ENCODE measurements around the gene SLC7A4. TPM values are rescaled to one million over a fixed set of nuclear protein-coding genes. Genes with fewer than 3 reads are reported as not detected.

The SLC7A4 gene
- total RNA-seq, 1 donor from 2014 or later, result not detected

- intact Hi-C loops (cut with micrococcal nuclease), result no loop called here
Observed at GRCh38 chr22:20990184-20991180, 41.9 kb downstream of the SLC7A4 start.

DNA sequence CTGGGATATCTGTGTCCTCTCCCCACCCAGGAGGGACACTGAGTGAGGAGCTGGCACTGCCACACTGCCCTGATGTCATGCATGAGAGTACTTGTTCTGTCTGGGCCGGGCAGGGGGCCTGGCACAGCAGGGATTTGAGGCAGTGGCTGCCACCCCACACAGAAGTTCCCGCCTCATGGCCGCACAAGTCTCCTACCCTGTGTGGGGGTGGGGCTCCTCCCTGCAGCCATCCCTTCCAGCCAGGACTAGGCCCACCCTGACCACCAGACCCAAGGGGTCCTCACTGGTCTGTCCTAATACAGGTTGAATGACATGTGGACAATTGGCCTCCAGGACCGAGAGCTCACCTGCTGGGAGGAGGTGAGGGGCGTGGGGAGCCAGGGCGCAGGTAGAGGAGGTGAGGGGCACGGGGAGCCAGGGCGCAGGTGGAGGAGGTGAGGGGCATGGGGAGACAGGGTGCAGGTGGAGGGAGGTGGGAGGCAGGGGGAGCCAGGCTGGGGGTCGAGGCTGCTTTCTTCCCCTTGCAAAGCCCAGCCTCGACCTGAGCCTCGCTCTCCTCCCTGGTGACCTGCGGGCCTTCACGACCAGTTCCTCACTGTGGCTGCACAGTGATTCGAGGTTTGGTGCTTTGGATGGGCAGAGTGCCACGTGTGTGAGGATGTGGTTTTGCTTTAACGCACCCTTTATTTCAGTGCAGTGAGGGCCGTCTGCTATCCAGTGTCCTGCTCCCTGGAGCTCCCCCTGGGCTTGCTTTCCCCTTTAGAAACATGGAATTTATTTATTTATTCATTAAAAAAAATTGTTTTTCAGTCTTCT lies 42.8 kb downstream of the SLC7A4 start:
- intact Hi-C loops (cut with micrococcal nuclease), result no loop called here

DNA sequence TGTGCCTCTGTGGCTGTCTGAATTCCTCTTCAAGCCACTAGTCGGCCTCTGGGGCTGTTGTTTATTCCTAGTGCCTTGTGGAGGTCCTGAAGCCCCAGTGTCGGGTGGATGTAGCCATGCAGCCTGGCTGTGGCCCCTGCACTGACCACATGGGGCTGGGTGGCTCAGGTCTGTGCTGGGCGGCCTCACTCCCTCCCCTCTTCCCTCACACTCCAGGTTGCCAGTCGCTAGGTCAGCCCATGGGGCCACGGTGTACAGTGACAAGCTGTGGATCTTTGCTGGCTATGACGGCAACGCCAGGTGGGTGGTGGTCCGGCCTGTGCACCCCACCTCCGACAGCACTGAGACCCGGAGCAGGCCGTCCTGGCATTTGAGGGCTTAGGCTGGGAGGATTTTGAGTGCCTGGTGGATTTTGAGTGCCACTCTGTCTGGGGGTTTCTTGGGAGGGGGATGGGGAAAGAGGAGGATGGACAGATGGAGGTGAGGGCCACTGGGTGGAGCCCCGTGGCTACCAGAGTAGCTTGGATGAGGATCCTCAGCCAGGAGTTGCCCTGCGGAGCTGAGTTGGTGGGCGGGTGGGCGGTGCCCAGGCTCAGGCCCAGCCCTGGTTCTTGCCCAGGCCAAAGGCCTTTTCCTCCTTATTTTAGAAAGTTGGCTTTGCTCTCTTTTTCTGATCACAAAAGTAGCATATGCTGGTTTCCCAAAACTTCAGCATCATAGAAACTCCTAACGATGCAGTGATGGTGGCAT lies 43.6 kb downstream of the SLC7A4 start:
- intact Hi-C loops (cut with micrococcal nuclease), result no loop called here

- intact Hi-C loops (cut with micrococcal nuclease), result no loop called here
Observed at GRCh38 chr22:20987375-20987774, 45.0 kb downstream of the SLC7A4 start.

GRCh38 chr22:20986365-20986764 lies 46.0 kb downstream of the SLC7A4 start:
- intact Hi-C loops (cut with micrococcal nuclease), result no loop called here

DNA sequence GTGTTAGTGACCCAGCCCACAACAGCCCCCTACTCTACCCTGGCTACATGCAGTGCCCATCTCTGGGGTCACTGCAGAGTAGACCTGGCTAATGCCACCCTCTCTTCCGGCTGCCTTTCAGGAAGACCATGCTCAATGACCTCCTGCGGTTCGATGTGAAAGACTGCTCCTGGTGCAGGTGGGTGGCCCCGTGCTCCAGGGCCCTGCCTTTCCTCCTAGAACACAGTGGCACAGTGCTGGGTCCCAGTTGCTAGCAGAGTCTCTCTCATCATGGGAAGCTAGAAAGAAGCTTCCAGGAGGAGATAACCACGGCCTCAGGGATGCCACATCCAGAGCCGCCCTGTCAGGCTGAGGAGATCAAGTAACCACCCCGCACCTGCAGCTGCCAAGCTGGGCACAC lies 46.6 kb downstream of the SLC7A4 start:
- intact Hi-C loops (cut with micrococcal nuclease), result no loop called here

DNA sequence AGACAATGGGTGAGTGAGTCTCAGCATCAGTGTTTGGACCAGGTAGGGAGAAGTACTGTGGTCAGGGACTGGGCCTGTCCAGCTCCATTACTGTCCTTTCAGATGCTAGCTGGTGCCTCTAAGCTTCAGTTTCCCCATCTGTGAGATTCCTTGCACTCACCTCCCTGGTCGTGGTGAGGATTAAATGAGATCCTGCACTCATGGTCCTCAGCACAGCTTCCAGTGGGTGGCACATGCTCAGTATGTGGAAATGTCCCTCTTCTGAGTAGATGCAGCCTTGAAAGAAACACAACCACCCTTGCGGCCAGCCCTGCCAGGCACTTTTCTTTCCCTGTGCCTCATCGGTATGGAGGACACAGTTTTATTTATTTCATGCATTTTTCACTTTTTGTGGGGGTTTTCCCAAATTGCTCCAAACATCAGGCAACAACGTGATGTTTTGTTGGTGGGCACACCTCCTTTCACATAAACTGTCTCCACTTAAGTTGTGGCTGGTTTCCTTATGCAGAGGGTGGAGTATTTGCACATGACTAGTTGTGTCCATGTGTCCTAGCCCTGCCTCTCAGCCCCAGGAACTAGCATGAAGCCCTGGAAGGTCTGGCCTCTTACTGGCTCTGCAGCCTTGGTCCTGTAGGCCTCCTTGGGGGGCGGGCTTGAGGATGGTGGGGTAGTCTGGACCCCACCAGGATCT lies 49.1 kb downstream of the SLC7A4 start:
- intact Hi-C loops (cut with micrococcal nuclease), result no loop called here

GRCh38 chr22:20982563-20982882 lies 49.8 kb downstream of the SLC7A4 start:
- intact Hi-C loops (cut with micrococcal nuclease), result loop anchor here (1.0 kb wide), 2 partner anchors 20 to 32 kb away; partner anchors contain the start of gene THAP7

DNA sequence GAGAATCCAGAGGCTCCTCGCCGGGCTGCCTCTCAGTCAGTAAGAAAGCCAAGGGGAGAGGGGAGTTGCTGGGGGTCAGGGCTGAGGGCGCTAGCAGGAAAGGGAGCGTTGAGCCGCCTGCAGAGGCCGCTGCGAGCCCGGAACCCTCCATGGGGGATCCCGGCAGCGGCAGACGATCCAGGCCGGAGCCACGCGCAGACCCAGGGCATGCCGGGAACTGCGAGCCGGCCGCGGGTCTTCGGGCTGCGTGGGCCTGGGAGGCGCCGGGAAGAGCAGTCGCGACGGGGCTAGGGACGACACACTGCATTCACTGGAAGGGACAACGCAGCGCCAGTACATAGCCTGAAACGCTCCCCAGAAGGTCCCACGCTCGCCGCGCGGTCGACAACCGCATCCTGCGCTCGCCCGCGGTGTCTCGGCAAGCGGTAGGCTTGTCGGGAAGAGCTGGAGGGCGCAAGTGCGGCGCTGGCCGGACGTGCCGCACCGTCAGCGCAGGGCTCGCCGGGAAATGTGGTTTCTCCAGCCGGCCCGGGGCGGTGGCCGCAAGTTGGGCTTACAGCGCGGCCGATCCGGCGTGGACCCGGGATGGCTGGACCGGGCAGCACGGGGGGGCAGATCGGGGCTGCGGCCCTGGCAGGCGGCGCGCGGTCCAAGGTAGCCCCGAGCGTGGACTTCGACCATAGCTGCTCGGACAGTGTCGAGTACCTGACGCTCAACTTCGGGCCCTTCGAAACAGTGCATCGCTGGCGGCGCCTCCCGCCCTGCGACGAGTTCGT lies 50.4 kb downstream of the SLC7A4 start, which contains the start of gene LZTR1:
Gene LZTR1, plus strand, starts transcription at position 511 of the 776 bp plus-strand sequence. Its CDS starts 75 bp downstream, at position 586.
- intact Hi-C loops (cut with micrococcal nuclease), result loop anchor here (1.0 kb wide), 3 partner anchors 20 to 65 kb away; partner anchors contain the start of genes CRKL and THAP7

- intact Hi-C loops (cut with micrococcal nuclease), result loop anchor here (1.0 kb wide), 1 partner anchor 64 kb away; the partner anchor contains the start of gene CRKL
Observed at GRCh38 chr22:20980938-20981722, 51.2 kb downstream of the SLC7A4 start.

- intact Hi-C loops (cut with micrococcal nuclease), result no loop called here
Observed at GRCh38 chr22:20980523-20980922, 51.8 kb downstream of the SLC7A4 start.

DNA sequence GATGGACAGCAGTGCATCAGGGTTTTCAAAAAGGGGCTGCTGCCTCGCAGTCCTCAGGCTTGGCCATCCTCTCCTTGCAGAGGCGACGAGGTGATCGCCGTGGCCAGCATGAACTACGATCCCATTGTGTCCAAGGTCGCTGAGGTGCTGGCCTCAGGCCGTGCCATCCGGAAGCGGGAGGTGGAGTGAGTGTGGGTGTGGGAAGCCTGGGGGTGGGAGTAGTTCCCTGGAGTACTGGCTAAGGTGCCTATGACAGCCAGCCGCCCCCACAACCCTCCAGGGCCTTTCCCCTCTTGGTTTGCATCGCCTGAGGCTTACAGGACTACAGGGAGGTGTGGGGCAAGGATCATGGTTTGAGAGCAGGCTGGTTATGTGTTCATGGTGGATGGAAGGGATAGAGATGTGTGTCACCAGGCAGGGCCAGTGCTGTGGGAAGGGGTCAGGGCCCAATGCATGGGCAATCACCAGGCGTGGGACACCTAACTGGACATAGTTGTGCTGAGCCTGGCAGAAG lies 52.4 kb downstream of the SLC7A4 start:
- intact Hi-C loops (cut with micrococcal nuclease), result loop anchor here (1.0 kb wide), 1 partner anchor 122 kb away; the partner anchor contains the start of gene PI4KA

GRCh38 chr22:20979243-20979809 lies 53.0 kb downstream of the SLC7A4 start:
- intact Hi-C loops (cut with micrococcal nuclease), result loop anchor here (1.0 kb wide), 1 partner anchor 121 kb away; the partner anchor contains the start of gene PI4KA

Other genes starting within 250 kb of the SLC7A4 start
- gene PI4KA, start 173.8 kb downstream of the SLC7A4 start, total RNA-seq, result 117 and 119 TPM in 2 replicates
- 32.8 and 34.2 TPM in 2 replicates for gene SNAP29, start 173.6 kb downstream of the SLC7A4 start, total RNA-seq
- 70.4 and 72.6 TPM in 2 replicates for gene CRKL, start 115.2 kb downstream of the SLC7A4 start, total RNA-seq
- 0.51 TPM in 1 of 2 replicates, not detected in the other for gene AIFM3, start 65.3 kb downstream of the SLC7A4 start, total RNA-seq
- 83.5 and 89.6 TPM in 2 replicates for gene LZTR1, start 50.3 kb downstream of the SLC7A4 start, total RNA-seq
- 25.4 and 28.1 TPM in 2 replicates for gene THAP7, start 30.4 kb downstream of the SLC7A4 start, total RNA-seq
- 0.12 and 0.44 TPM in 2 replicates for gene P2RX6, start 17.4 kb downstream of the SLC7A4 start, total RNA-seq
- not detected in 2 replicates for gene LRRC74B, start 13.4 kb upstream of the SLC7A4 start, total RNA-seq